Left ventricle myocardium inferior (tissue), 1 donor: Measurements from ENCODE around the gene WDR36. TPM values are rescaled to one million over a fixed set of nuclear protein-coding genes. Genes with fewer than 3 reads are reported as not detected.

Experiments used
- total RNA-seq: library from RNA; stranded (reverse); fragmentation: NEBNext Ultra II Directional; extraction: Animal tissue kit (Norgen Biotek cat#: 25700); gene quantifications from one replicate; pipeline ENCODE4 v1.2.1, GENCODE V29; 2021
- donor health status: DM: no; HTN: yes; CAD: no; lungs with severe emphysema.

The WDR36 gene
- total RNA-seq, 1 donor from 2014 or later, result 11.8 TPM

Other genes starting within 250 kb of the WDR36 start
- 5.3 TPM for gene TSLP, start 20.6 kb upstream of the WDR36 start, total RNA-seq
- gene CAMK4, start 132.0 kb downstream of the WDR36 start, total RNA-seq, result 0.36 TPM